Prostate gland (tissue), 2 donors: ENCODE data around the gene PCNX1. TPM values are rescaled to one million over a fixed set of nuclear protein-coding genes. Genes with fewer than 3 reads are reported as not detected.

Experiments used
- DNase-seq: peaks from one replicate; pipeline ENCODE4 v3.0.0-alpha.2; 2019; ENCODE audit warnings: low spot score
- H3K27ac ChIP-seq, 2 donors: fragments of 200-600 bp; sonication (generic); 2 replicates each; pipeline ENCODE4 v1.5.1; 2017 to 2019
- H3K27me3 ChIP-seq: fragments of 200-600 bp; sonication (generic); replicated peaks from 2 replicates; pipeline ENCODE4 v1.5.1; 2019; ENCODE audit not compliant: insufficient read depth
- H3K36me3 ChIP-seq, 2 donors: fragments of 200-600 bp; sonication (generic); 1 replicate in 1 of 2; 2 replicates in 1 of 2; pipeline versions ENCODE4 v1.5.1 to v1.8.1; 2017 to 2019
- H3K4me1 ChIP-seq: fragments of 200-600 bp; sonication (generic); replicated peaks from 2 replicates; pipeline ENCODE4 v1.5.1; 2019
- H3K4me3 ChIP-seq, 2 donors: fragments of 200-600 bp; sonication (generic); 2 replicates each; pipeline ENCODE4 v1.5.1; 2017 to 2019
- H3K9me3 ChIP-seq: fragments of 200-600 bp; sonication (generic); 2 replicates; pipeline ENCODE4 v1.5.1; 2017
- POLR2A ChIP-seq: fragments of 450-650 bp; IDR thresholded peaks from one replicate; pipeline ENCODE4 v1.6.1; 2016; ENCODE audit warnings: antibody characterized with exemption, mild to moderate bottlenecking
- POLR2AphosphoS5 ChIP-seq: sonication (generic); formaldehyde crosslinking; IDR thresholded peaks from one replicate; pipeline ENCODE4 v1.6.1; 2017; ENCODE audit warnings: antibody characterized with exemption
- WGBS: methylation state at CpG from one replicate; pipeline ENCODE4 v1.1.5; 2018; 5-methylcytosine and 5-hydroxymethylcytosine counted together
- intact Hi-C: fragments of 100-400 bp; cut with DNase I; formaldehyde crosslinking; loops from one replicate; pipeline ENCODE4 v1.14.2; 2022
- total RNA-seq, 2 donors: library from RNA; depleted of rRNA; stranded (reverse); fragments of >200 nt; gene quantifications; one replicate each; pipeline ENCODE4 v1.1.0, GENCODE V29; 2016
- TF ChIP-seq, protein P1 (sequence below), 4 experiments: fragments of 200-600 bp in 2 of 4; fragments of 450-650 bp in 2 of 4; sonication (generic) in 2 of 4; IDR thresholded peaks; 1 replicate in 3 of 4; 2 replicates in 1 of 4; pipeline ENCODE4 v1.5.1; 2016 to 2019; ENCODE audit warnings: antibody characterized with exemption in 4 of 4, mild to moderate bottlenecking in 2 of 4, moderate library complexity in 2 of 4

The PCNX1 gene
- total RNA-seq, 2 donors from 2014 or later = 24.5 to 66.5 TPM

- no peaks in the 10 kb centered on the region for H3K4me1 ChIP-seq
- intact Hi-C loops = no loop called here
- H3K4me3 ChIP-seq = no peak overlapping the region
- H3K36me3 ChIP-seq = no peaks in the 10 kb centered on the region
- TF ChIP-seq POLR2A (no peak), POLR2AphosphoS5 (no peak)
- TF ChIP-seq, protein P1, sequence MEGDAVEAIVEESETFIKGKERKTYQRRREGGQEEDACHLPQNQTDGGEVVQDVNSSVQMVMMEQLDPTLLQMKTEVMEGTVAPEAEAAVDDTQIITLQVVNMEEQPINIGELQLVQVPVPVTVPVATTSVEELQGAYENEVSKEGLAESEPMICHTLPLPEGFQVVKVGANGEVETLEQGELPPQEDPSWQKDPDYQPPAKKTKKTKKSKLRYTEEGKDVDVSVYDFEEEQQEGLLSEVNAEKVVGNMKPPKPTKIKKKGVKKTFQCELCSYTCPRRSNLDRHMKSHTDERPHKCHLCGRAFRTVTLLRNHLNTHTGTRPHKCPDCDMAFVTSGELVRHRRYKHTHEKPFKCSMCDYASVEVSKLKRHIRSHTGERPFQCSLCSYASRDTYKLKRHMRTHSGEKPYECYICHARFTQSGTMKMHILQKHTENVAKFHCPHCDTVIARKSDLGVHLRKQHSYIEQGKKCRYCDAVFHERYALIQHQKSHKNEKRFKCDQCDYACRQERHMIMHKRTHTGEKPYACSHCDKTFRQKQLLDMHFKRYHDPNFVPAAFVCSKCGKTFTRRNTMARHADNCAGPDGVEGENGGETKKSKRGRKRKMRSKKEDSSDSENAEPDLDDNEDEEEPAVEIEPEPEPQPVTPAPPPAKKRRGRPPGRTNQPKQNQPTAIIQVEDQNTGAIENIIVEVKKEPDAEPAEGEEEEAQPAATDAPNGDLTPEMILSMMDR (IDR thresholded peaks at IDR 0.05) = no peak
- H3K9me3 ChIP-seq = no peaks in the 10 kb centered on the region
- no peaks in the 10 kb centered on the region for H3K27me3 ChIP-seq
- 83% methylated on average over 3 of the region's 3 CpGs for WGBS
- no peak overlapping the region for H3K27ac ChIP-seq
- DNase-seq = no peak
Observed at GRCh38 chr14:70956511-70956910, 49.3 kb downstream of the PCNX1 start.

DNA sequence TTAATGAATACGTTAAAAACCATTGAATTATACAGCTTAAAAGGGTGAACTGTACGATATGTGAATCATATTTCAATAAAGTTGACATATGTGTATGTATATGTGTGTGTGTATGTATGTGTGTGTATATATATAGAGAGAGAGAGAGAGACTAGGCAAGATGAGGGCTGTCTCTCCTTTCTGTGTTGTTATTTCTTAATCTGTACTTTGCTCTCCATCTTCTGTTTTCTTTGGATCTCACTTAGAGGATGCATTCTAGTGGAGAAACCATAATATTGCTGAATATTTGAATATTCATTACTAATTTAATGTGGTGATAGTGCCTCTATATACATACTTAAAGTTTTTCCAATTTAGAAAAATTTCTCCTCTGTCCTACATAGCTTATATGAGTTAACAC, 50.5 kb downstream of the PCNX1 start:
- 99% methylated on average over 2 of the region's 2 CpGs for WGBS
- Histone ChIP-seq H3K4me3 (no peak overlapping the region), H3K36me3 (no peaks in the 10 kb centered on the region), H3K27me3 (no peaks in the 10 kb centered on the region), H3K27ac (no peak overlapping the region), H3K4me1 (no peaks in the 10 kb centered on the region), H3K9me3 (no peaks in the 10 kb centered on the region)
- no peak for DNase-seq
- no peak for TF ChIP-seq POLR2AphosphoS5
- TF ChIP-seq, protein P1 (IDR thresholded peaks at IDR 0.05) = no peak
- no peak for TF ChIP-seq POLR2A
- intact Hi-C loops = no loop called here

DNA sequence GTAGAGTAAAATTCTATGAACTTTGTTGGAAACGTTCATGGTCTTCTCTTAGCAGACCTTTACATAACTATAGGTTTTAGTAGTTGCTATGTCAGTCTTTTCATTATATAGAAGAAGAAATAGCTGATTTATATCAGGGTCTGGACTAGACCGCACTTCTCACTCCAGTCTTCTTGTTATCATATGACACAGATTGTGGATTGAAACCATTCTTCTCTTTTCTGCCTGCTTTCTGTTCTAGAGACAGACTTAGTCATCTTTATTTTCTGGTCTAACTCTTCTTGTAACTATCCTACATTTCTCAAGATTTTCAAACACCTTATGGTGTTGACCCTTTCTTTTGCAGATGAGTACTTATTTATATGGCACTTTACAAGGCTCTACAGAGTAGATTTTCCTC, 55.7 kb downstream of the PCNX1 start:
- 78% methylated on average over 2 of the region's 2 CpGs for WGBS
- Histone ChIP-seq H3K4me3 (no peak overlapping the region), H3K27me3 (no peaks in the 10 kb centered on the region), H3K9me3 (no peaks in the 10 kb centered on the region), H3K27ac (no peak overlapping the region), H3K36me3 (no peaks in the 10 kb centered on the region), H3K4me1 (no peaks in the 10 kb centered on the region)
- no peak for DNase-seq
- TF ChIP-seq POLR2A (no peak), POLR2AphosphoS5 (no peak)
- TF ChIP-seq, protein P1 (IDR thresholded peaks at IDR 0.05) = no peak
- intact Hi-C loops = no loop called here

- no peaks in the 10 kb centered on the region for H3K36me3 ChIP-seq
- no peak for TF ChIP-seq POLR2AphosphoS5
- no peak for TF ChIP-seq POLR2A
- TF ChIP-seq, protein P1 (IDR thresholded peaks at IDR 0.05) = no peak
- DNase-seq = no peak
- H3K27me3 ChIP-seq = no peaks in the 10 kb centered on the region
- H3K4me3 ChIP-seq = no peak overlapping the region
- H3K9me3 ChIP-seq = no peaks in the 10 kb centered on the region
- intact Hi-C loops = no loop called here
- 71% methylated on average over 3 of the region's 3 CpGs for WGBS
- H3K27ac ChIP-seq = no peak overlapping the region
- no peaks in the 10 kb centered on the region for H3K4me1 ChIP-seq
Observed at GRCh38 chr14:70964492-70964891, 57.2 kb downstream of the PCNX1 start.

DNA sequence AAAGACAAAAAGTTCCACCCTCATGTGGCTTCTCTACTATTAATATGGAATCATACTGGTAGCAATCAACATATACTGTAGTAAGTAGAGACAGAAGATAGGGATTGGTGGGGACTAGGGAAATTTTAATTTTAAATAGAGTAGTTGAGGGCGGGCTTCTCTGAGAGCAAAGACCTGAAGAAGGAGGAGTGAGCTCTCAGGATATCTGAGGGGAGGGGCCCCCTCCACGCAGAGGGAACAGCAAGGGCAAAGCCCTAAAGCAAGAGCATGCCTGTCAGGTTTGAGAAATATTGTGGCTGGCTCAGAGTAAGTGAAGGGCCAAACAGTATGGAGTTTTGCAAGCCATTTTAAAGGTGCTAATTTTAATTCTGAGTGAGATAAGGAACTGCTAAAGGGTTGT, 64.3 kb downstream of the PCNX1 start:
- Histone ChIP-seq H3K4me3 (no peak overlapping the region), H3K27ac (no peak overlapping the region), H3K4me1 (no peaks in the 10 kb centered on the region), H3K27me3 (no peaks in the 10 kb centered on the region), H3K9me3 (no peaks in the 10 kb centered on the region), H3K36me3 (no peaks in the 10 kb centered on the region)
- intact Hi-C loops = loop anchor here (5.0 kb wide), 2 partner anchors 64 to 149 kb away; partner anchors contain the start of gene PCNX1
- DNase-seq = no peak
- no peak for TF ChIP-seq POLR2A
- TF ChIP-seq, protein P1 (IDR thresholded peaks at IDR 0.05) = no peak
- no peak for TF ChIP-seq POLR2AphosphoS5
- whole genome bisulfite sequencing = 42% methylated on average over 2 of the region's 2 CpGs
